NCI-H146 treated with DMSO at 0.1 percent for 48 hours (cell line): ENCODE measurements around the gene NDUFC2.
"Not testable (repeated sequence)": the region's sequence is repeated elsewhere in the genome, so short reads cannot be mapped to it uniquely, and the experiment has no call there.

ENCODE experiments used
- DNase-seq: peaks from one replicate; lab custom pipeline; 2025; ENCODE audit not compliant: unreplicated experiment; lab: John Stamatoyannopoulos, UW

Gene NDUFC2

DNA sequence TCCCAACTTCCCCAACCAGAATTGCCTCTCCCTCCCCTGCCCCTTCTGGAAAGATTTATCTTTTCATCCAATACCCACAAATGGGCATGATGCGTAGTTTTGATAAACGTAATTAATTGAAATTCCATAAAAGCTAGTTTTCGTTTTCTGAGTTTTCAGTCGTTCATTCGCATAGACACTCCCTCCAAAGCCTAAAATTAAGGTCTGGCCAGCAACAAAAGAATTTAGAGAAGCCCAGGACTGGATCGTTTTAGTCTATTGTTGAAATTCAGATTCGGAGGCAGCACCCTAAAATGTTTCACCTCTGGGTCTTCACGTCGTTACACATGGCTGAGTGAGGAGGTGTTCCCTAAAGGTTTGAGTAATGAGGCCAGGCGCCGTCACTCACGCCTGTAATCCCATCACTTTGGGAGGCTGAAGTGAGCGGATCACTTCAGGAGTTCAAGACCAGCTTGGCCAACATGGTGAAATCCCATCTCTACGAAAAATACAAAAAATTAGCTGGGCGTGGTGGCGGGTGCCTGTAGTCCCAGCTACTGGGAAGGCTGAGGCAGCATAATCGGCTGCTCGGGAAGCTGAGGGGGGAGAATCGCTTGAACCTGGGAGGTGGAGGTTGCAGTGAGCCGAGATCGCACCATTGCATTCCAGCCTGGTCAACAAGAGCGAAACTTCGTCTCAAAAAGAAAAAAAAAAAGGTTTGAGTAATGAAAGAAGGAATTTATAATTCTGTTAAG, 589 bp upstream of the NDUFC2 start:
- no peak for DNase-seq

DNA sequence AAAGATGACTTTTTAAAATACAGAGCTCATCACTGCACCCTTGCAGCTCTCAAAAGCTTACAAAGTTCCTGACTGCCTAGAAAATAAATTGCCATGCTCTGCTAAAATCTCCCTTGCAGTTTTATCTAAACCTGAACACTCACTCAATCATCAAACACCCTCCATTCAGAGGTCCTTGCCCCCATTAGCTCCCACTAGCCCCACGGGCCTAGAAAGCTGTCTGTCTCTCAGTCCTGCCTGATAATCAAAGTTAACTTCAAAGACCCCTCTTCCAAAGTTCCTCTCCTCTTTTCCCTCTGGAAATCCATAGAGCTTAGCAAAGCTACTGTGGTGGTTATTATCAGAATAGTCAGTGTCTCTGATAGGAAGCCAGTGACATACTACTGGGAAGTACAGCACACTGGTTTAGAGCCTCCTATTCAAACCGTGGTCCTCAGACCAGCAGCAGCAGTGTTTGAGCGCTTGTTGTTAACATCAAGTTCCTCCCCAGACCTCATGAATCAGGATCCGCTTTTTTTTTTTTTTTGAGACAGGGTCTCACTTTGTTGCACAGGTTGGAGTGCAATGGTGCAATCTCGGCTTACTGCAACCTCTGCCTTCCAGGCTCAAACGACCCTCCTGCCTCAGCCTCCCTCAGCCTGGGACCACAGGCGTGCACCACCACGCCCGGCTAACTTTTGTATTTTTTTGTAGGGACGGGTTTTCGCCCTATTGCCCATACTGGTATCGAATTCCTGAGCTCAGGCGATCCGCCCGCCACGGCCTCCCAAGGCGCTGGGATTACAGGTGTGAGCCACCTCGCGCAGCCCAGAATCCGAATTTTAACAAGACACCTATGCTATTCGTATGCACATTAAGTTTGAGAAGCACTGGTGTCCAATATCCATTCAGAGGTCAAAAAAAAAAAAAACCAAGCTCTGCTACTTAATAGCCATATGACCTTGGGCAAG, 1.2 kb downstream of the NDUFC2 start:
- DNase-seq, result no peak

DNA sequence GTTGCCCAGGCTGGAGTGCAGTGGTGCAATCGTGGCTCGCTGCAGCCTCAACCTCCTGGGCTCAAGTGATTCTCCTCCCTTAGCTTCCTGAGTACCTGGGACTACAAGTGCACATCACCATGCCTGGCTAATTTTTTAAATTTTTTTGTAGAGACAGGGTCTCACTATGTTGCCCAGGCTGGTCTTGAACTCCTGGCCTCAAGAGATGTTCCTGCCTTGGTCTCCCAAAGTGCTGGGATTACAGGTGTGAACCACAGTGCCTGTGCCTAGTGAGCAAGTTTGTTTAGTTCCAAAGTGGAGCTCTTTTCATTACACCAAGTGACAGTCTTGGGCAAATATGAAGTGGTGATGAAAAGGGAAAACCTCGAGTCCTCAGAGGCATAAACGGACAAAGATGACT, 2.1 kb downstream of the NDUFC2 start:
- DNase-seq, result not testable (repeated sequence)

DNA sequence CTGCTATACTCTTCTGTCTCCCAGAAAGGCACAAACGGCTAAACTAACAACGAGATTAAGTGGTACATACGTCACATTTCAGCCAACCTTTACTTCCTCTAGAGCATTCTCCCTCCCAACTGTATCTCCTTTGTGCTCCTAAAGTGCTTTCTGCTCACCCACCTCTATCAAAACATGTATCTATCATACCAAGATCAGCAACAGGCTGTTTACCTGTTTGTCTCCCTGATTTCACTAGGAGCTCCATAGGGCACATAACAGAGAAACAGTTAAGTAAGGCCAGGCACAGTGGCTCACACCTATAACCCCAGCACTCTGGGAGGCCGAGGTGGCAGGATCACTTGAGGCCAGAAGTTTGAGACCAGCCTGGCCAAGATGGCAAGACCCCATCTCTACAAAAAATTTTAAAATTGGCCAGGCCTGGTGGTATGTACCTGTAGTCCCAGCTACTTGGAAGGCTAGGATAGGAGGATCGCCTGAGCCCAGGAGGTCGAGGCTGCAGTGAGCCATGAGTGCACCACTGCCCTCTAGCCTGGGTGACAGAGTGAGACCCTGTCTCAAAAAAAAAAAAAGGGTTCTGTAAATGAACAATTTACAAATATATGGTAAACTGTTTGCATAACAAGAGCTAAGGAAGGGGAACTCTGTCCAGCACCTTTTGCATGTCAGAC, 2.8 kb downstream of the NDUFC2 start:
- DNase-seq, result no peak

DNA sequence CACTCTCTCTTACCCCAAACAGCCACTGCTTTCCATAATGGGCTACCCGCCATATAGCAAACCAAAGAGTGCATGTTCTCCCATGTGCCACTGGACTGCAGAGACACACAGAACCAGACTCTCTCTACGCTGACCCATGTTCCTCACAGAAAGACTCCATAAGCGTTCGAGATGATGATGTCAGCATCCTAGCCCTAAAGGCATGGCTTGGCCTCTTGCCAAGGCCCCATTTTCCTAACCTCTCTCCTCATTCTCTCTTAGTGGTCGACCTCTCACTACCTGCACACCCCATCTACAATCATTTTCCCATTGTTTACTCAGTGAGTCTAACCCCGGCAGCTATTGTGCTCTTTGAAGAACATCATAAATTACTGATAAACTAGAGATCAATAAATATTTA, 4.9 kb downstream of the NDUFC2 start:
- DNase-seq, result peak; percentile 82

DNA sequence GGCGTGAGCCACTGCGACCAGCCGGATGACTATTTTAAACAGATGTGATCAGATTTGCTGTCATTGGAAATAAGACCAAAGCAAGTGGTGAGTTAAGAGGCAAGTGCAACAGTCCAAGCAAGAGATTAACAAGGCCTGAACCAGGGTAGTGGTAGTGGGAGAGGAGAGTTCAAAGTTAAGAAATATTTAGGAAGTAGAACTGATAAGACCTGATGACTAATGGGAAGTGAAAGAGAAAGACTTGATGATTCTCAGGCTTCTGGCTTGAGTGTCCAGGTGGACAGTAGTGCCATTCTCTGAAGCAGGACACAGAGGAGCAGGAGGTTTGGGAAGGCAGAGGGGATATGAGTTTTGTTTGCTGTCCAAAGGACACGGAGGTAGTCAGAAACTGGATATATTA, 7.2 kb downstream of the NDUFC2 start:
- DNase-seq, result no peak

DNA sequence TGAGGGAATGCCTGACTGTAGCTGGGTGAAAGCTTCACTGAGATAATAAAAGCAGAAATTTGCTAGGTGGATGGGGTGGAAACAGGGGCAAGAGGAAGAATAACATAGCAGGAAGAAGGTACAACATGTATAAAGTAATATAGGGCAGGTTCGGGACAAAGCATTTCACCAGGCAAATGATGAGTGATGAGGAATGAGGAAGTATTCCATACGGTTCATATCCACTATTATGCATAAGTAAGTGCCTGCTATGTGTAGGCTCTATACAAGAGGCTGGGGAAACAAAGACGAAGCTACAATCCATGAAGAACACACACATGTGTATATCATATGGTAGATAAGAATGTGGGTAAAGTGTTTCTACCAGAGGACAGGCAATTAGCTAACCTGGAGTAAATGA, 7.9 kb downstream of the NDUFC2 start:
- no peak for DNase-seq

DNA sequence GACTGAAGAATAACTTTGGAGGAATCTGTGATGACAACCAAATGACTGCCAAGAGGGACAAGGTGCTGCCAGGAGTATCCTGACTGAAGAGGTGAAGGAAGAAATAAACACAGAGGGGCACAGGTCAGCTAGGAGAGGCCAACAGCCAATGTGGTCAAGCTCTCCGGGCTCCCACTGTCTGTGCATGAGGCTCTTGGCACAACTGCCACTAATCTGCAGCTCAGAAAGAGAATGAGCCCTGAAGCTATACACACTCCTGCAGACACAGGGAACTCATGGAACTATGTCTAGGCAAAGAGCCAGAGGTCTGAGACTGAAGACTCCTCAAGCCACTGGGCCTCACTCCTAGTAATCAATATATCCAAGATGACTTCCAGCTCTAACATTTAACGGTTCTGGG, 9.0 kb downstream of the NDUFC2 start:
- no peak for DNase-seq

DNA sequence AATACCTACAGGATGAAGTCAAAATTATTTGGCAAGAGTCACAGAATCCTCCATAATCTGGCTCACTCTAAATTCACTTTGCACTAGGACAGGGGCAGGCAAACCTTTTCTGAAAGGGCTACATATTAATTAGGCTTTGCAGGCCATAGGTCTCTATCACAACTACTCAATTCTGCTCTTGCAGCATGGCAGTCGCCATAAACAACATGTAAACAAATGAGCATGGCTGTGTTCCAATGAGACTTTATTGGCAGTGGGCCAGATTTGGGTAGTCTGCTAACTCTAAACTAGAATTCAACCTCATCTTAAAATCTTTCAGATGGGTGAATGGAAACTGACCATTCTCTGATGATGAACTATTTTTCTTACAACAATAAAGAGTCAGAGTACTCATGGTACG, 10.2 kb downstream of the NDUFC2 start:
- DNase-seq, result no peak

DNA sequence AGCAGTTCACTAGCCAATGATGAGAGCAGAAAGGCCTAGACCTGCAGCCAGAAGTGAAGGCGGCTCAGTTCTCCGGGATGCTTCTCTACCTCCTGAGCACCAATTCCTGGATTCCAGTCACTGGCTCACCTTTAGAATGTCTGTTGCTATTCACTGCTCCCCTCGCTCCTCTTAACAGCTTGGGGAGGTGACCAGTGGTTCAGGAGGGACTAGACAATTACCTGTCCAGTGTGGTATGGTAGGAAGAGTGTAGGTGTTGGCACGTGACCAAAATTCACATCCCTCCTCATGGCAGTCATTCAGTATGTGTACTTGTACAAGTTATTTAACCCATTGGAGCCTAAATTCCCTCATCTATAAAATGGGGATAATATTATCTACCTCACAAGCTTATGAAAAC, 12.0 kb downstream of the NDUFC2 start:
- no peak for DNase-seq

DNA sequence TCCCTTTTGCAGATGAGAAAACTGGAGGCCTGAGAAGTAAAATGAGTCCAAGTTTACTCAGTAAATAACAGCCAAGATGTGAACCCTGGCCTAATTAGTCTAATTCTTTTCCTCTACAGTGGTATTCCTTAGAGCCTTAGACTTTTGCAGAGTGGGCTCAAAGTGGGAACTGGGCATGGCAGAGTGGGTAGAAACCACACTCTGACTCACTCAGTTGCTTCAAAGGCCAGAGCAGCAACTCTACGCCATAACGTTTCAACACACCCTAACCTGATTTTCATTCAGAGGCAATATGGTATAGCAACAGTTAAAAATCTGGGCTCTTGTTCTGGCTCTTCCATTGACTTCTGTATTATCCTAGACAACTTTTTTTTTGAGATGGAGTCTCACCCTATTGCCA, 13.2 kb downstream of the NDUFC2 start:
- DNase-seq, result no peak

DNA sequence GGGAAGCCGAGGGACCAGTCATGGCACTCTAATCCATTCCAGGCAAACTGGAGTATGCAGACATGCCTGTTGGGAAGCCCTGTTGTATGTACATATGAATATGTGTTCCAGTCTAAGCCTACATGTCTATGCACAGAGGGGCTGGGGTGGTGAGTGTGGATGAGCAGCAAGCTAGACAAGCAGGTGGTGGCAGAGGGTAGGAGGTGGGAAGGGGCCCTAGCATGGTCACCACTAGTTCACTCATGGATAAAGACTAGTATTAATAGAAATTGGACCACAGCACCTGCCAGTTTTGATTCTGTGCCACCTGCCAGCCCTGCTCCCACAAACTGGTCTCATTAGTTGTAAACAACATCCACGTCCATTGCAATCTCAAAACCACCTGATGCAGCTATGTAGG, 14.5 kb downstream of the NDUFC2 start:
- no peak for DNase-seq

DNA sequence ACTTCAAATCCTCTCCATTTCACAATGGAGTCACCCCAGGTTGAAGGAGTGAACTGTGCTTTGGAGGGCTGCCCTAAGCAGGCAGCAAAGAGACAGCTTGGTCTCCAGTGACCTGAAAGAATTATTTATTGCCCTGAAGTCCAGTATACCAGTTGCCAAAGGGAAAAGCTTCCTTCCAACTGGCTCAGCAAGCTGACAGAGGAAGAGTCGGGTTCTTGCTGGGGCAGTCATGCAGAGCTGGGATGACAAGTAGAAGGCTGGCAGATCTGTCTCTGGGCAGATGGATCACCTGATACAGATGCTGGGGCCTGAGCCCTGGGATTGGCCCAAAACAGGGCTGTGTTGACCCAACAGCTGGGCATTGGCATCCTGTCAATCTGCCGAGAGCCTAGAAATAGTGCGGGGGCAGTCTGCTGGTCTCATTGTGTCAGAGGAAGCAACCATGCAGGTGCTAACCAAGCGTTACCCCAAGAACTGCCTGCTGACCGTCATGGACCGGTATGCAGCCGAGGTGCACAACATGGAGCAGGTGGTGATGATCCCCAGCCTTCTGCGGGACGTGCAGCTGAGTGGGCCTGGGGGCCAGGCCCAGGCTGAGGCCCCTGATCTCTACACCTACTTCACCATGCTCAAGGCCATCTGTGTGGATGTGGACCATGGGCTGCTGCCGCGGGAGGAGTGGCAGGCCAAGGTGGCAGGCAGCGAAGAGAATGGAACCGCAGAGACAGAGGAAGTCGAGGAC, 16.1 kb downstream of the NDUFC2 start, which contains the start of gene THRSP:
THRSP (plus strand) TSS at position 422 of the 742 bp plus-strand sequence; CDS start at position 443, 21 bp downstream.
- DNase-seq, result no peak

DNA sequence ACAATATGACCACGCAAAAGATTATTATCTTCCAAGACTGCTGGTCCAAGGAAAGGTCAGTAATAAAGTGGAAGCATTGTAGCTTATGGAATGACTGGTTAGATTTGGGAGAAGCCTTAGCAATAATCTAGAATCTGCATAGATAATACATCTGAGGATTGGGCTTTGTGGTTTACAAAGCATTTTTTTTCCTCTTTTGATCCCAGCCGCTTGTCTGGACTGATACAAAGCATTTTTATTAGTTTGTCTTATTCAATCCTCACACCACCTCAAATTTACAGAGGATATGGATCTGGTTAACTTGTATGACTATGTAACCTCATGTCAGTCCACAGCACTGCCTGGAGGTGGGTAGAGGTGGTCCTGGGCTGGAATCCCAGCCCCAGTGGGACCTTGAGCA, 17.0 kb downstream of the NDUFC2 start:
- DNase-seq, result no peak

DNA sequence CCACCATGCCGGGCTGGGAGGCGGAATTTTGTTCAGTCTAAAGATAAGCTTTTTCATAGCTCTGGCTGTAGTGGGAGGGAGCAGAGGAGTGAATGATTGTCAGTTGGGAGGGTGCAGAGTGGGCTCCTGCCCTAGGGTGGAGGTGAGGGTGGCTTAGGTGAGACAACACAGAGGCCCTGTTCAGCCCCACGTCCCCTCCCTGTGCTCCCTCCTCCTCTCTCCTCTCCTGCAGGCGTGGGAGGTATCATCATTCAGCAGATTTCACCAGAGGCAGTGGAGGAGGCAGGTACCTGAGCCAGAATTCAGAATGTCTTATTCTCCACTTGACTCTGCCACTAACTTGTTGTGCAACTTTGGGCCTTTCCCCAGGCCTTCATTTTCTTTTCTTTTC, 17.7 kb downstream of the NDUFC2 start:
- DNase-seq, result no peak

DNA sequence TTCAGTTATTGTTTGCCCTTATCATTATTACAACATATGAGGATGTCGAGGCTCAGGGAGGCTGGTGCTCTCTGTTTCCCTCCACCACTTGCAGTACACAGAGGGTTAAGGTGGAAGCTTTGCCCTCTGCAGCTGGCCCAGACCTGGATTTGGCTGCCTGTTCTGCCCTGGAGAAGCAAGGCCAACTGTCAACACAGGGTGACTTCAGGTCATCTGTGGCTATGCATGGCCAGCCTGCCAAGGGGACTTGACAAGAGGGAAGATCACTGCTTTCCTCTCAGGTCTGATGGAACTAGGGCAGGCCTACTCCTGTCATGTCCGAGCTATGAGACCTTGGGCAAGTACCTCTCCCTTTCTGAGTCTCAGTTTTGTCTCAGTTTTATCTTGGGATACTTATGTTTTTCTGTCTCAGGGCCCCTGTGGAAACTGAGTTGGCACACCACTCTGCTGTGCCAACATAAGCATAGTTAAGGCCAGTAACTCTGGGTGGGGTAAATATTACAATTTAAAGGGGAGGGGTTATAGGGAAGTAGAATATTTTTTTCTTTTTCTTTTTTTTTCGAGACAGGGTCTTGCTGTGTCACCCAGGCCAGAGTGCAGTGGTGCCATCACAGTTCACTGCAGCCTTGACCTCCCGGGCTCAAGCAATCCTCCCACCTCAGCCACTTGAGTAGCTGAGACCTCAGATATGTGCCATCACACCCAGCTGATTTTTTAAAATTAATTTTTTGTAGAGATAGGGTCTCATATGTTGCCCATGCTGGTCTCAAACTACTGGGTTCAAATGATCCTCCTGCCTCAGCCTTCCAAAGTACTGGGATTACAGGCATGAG, 18.4 kb downstream of the NDUFC2 start:
- DNase-seq, result no peak

DNA sequence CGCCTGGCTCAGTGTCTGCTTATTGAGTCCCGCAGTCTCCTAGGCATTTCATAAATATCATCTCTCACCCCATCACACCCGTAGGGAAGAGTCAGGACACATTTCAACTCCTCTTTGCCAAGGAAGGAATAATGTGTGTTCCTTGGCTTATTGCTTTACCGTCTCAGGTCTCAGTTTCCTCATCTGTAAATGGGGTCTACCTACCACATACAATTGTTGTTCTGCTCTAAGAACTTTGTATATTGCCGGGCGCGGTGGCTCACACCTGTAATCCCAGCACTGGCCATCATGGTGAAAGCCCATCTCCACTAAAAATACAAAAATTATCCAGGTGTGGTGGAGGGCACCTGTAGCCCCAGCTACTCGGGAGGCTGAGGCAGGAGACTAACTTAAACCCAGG, 19.1 kb downstream of the NDUFC2 start:
- DNase-seq, result no peak

DNA sequence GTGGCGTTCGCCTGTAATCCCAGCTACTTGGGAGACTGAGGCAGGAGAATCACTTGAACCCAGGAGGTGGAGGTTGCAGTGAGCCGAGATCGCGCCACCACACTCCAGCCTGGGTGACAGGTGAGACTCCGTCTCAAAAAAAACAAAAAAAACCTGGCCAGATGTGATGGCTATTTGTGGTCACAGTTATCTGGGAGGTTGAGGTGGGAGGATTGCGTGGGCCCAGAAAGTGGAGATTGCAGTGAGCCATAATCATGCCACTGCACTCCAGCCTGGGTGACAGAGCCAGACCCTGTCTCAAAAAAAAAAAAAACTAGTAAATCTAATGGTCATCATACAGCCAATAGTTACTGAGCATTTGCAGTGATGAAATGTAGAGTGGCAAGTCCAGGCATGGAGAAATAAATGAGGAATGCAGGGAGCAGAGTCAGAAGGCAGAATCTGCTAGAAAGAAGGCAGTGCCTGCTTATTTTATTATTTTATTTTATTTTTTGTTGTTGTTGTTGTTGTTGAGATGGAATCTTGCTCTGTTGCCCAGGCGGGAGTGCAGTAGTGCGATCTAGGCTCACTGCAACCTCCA, 19.8 kb downstream of the NDUFC2 start:
- not testable (repeated sequence) for DNase-seq

DNA sequence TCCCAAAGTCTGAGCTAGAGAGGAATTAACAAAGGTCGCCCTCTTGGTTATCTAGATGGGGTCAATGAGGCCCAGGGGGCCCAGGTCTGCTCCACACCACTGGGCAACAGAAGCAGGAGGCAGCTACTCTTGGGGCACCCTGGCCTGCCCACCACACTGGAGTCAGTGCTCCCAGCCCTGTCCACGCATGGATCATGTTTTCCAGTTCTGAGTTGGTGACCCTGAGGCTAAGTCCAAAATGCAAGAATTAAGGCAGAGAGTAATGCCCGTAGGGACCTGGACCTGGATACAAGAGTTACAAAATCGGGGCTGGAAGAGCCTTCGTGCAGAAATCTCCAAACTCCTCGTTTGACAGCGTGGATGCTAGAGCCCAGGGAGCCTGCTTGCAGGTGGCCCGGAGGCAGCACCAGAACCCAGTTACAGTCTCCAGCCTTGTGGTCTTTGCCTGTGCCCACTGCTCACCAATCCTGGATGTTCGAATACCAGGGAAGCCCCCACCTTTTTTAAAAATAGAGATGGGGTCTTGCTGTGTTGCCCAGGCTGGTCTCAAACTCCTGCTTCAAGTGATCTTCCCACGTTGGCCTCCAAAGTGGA, 22.1 kb downstream of the NDUFC2 start:
- no peak for DNase-seq
